Panc1 (cell line): ENCODE data around the gene WDR27. TPM values are rescaled to one million over a fixed set of nuclear protein-coding genes. Genes with fewer than 3 reads are reported as not detected.
A peak's percentile ranks its signal among the peaks of the same experiment; 100 is the strongest.

Source experiments
- ATAC-seq: fragments of 200-7000 bp; cut with Tn5 transposase; 2 replicates; pipeline ENCODE4 v1.9.1; 2020; ENCODE audit warnings: mild to moderate bottlenecking, moderate library complexity
- BruUV-seq: library from RNA; stranded (reverse); fragments of 400-500 nt; replicated peaks from 2 replicates; lab custom pipeline; 2021; lab: Mats Ljungman, UMichigan
- CTCF ChIA-PET: fragments of 300-600 bp; sonication (Branson Sonifier 250); formaldehyde crosslinking; loops from one replicate; lab custom pipeline; 2022; ENCODE audit warnings: antibody characterized with exemption; lab: Charles Lee
- POLR2A ChIA-PET: fragments of 300-600 bp; sonication (Branson Sonifier 250); formaldehyde crosslinking; loops from one replicate; lab custom pipeline; 2022; ENCODE audit warnings: antibody characterized with exemption; lab: Charles Lee
- DNase-seq: peaks from one replicate; pipeline ENCODE4 v3.0.0-alpha.2; 2010; ENCODE audit warnings: low read depth, low spot score
- H3K27ac ChIP-seq: 2 replicates; pipeline ENCODE4 v1.5.1; 2011; ENCODE audit warnings: mild to moderate bottlenecking, low read length, inconsistent platforms
- H3K27me3 ChIP-seq: fragments of 200-500 bp; sonication (Bioruptor generic); 2 replicates; pipeline ENCODE4 v1.6.0; 2014; ENCODE audit warnings: low read length, inconsistent platforms; ENCODE audit not compliant: control insufficient read depth, insufficient read depth
- H3K36me3 ChIP-seq: fragments of 200-500 bp; sonication (Bioruptor generic); 2 replicates; pipeline ENCODE4 v1.5.1; 2014; ENCODE audit warnings: inconsistent platforms, mild to moderate bottlenecking, low read length, moderate library complexity; ENCODE audit not compliant: control insufficient read depth, insufficient read depth
- H3K4me1 ChIP-seq: 2 replicates; pipeline ENCODE4 v1.5.1; 2011; ENCODE audit warnings: inconsistent platforms, mild to moderate bottlenecking, low read length, moderate library complexity; ENCODE audit not compliant: control insufficient read depth, insufficient read depth
- H3K4me3 ChIP-seq, 2 experiments: 2 replicates each; pipeline ENCODE4 v1.5.1; 2011 to 2012; ENCODE audit warnings: low read depth in 2 of 2, low read length in 2 of 2, mild to moderate bottlenecking in 2 of 2, inconsistent platforms in 1 of 2, moderate library complexity in 1 of 2
- H3K9me3 ChIP-seq: fragments of 200-500 bp; sonication (Bioruptor generic); 2 replicates; pipeline ENCODE4 v1.5.1; 2014; ENCODE audit warnings: low read depth, mild to moderate bottlenecking, inconsistent platforms, low read length, moderate library complexity; ENCODE audit not compliant: control insufficient read depth, insufficient read depth
- POLR2AphosphoS5 ChIP-seq: IDR thresholded peaks from 2 replicates; pipeline ENCODE4 v1.6.1; 2012; ENCODE audit warnings: mild to moderate bottlenecking, low read depth, low read length, moderate library complexity
- REST ChIP-seq, 2 experiments: IDR thresholded peaks; 2 replicates each; pipeline ENCODE4 v1.6.1; 2011 to 2012; ENCODE audit warnings: low read depth in 2 of 2, control low read depth in 1 of 2, low read length in 1 of 2, mild to moderate bottlenecking in 1 of 2, moderate library complexity in 1 of 2; ENCODE audit not compliant: insufficient read depth in 1 of 2
- SIN3A ChIP-seq: IDR thresholded peaks from 2 replicates; pipeline ENCODE4 v1.6.1; 2012; ENCODE audit warnings: low read depth, mild to moderate bottlenecking, low read length, moderate library complexity, borderline replicate concordance; ENCODE audit not compliant: insufficient read depth
- TCF7L2 ChIP-seq: IDR thresholded peaks from 2 replicates; pipeline ENCODE4 v1.6.1; 2011; ENCODE audit warnings: mild to moderate bottlenecking, low read depth, low read length, inconsistent platforms
- in situ Hi-C: cut with HindIII; loops from 2 replicates; pipeline ENCODE4 v1.10.0; 2016; ENCODE audit warnings: low sequenced_read_pairs, low pct_unique_long_range_greater_than_20kb
- intact Hi-C: fragments of 100-400 bp; cut with micrococcal nuclease; formaldehyde crosslinking; loops from one replicate; pipeline ENCODE4 v1.10.0; 2022; ENCODE audit not compliant: unreplicated experiment
- total RNA-seq: library from RNA; stranded (reverse); gene quantifications from one replicate; pipeline ENCODE4 v1.2.1, GENCODE V29; 2021; ENCODE audit not compliant: unreplicated experiment
- TF ChIP-seq, protein P1 (sequence below): fragments of 450-650 bp; IDR thresholded peaks from 2 replicates; pipeline ENCODE4 v1.5.1; 2017; ENCODE audit warnings: mild to moderate bottlenecking

Gene WDR27
- total RNA-seq, 1 experiment from 2014 or later = 56.3 TPM

DNA sequence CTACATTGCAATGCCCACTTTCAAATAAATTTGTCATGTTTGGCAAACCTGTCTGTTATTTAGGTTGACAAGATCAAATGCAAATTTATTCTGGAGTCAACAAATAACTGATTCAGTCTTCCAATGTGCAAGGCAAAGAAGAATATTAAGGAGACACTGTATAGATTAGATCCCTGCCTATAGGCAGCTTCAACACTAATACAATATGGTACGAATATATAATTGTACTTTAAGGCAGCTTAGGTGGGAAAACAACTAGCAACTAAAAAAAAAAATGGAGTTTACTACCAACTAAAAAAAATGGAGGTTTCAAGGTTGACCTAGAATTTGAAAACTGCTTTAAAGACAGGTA lies 24.2 kb upstream of the WDR27 start:
- Histone ChIP-seq H3K4me1 (peaks cover 22% of the 10 kb centered on the region), H3K27ac (no peak overlapping the region), H3K36me3 (no peaks in the 10 kb centered on the region), H3K4me3 (no peak overlapping the region), H3K9me3 (no peaks in the 10 kb centered on the region), H3K27me3 (no peaks in the 10 kb centered on the region)
- POLR2A ChIA-PET = interaction anchor here (0.7 to 1.1 kb wide), 2 partner anchors 25 to 605 kb away, joined by 3 to 6 read pairs; no protein-coding TSS in a partner anchor
- CTCF ChIA-PET = no interaction called here
- TF ChIP-seq REST (IDR thresholded peaks at IDR 0.05; ENCODE audit: insufficient read depth in 1 of 2, low read depth in 2 of 2, low read length in 1 of 2) = no peak
- no peak for TF ChIP-seq TCF7L2
- no peak for TF ChIP-seq POLR2AphosphoS5
- no peak for TF ChIP-seq SIN3A
- TF ChIP-seq, protein P1, sequence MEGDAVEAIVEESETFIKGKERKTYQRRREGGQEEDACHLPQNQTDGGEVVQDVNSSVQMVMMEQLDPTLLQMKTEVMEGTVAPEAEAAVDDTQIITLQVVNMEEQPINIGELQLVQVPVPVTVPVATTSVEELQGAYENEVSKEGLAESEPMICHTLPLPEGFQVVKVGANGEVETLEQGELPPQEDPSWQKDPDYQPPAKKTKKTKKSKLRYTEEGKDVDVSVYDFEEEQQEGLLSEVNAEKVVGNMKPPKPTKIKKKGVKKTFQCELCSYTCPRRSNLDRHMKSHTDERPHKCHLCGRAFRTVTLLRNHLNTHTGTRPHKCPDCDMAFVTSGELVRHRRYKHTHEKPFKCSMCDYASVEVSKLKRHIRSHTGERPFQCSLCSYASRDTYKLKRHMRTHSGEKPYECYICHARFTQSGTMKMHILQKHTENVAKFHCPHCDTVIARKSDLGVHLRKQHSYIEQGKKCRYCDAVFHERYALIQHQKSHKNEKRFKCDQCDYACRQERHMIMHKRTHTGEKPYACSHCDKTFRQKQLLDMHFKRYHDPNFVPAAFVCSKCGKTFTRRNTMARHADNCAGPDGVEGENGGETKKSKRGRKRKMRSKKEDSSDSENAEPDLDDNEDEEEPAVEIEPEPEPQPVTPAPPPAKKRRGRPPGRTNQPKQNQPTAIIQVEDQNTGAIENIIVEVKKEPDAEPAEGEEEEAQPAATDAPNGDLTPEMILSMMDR = no peak
- in situ Hi-C loops = no loop called here
- DNase-seq (no peak), ATAC-seq (no peak)
- BruUV-seq = no TSS peak
- intact Hi-C loops = no loop called here

DNA sequence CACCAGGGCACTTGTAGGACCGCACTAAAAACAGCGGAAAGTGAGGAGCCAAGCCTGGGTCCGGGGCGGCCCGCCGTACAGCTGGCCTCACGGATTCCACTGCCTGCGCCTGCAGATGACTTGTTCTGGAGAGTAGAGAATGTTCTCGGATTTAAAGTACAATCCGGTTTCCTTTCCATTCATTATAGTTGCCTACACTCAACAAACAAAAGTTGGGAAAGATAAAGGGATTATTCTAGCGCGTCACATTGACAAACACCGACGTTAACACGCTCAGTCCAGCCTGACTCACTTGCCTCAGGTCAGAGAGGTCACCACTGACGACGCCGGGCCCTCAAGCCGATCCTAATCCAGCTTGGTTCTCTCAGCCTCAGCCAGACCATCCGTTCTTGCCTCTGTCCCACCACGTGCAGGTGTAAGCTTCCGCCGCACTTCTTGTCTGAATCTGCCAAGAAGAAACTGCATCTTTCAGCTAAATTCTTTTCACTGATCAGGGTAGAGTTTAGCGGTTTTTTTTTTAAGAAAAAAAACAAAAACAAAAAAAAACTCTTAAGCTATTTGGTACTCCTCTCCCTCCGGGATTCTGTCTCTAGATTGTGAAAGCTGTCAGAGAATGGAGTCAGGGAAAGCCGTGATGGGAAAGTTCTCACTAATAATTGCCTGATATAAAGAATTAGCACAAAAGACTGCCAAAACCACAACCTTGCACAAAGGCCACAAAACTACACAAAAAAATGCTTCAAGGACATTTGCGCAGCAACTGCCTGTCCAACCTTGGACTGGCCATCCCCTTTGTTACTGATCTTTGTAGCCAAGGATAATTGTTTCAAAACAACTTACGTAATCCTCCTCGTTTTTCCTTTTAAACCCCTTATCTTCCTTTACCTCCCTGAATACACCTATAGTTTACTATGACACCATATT lies 23.6 kb upstream of the WDR27 start:
- peak overlapping the region; percentile 64 for H3K4me3 ChIP-seq
- H3K27me3 ChIP-seq = no peaks in the 10 kb centered on the region
- in situ Hi-C loops = no loop called here
- no peaks in the 10 kb centered on the region for H3K36me3 ChIP-seq
- H3K27ac ChIP-seq = peak overlapping the region; percentile 76
- no peaks in the 10 kb centered on the region for H3K9me3 ChIP-seq
- no TSS peak for BruUV-seq
- peak; percentile 62 for ATAC-seq
- no peak for DNase-seq
- TF ChIP-seq TCF7L2 = peak; percentile 14; the same call in 1 of the 2 replicates
- TF ChIP-seq, protein P1 = no peak
- H3K4me1 ChIP-seq = peaks cover 28% of the 10 kb centered on the region
- intact Hi-C loops = no loop called here
- CTCF ChIA-PET = no interaction called here
- POLR2A ChIA-PET = interaction anchor here (0.7 to 1.1 kb wide), 3 partner anchors 17 to 606 kb away, joined by 3 to 6 read pairs (median 3); no protein-coding TSS in a partner anchor
